ENCODE measurements around the gene TRIM40.

DNA sequence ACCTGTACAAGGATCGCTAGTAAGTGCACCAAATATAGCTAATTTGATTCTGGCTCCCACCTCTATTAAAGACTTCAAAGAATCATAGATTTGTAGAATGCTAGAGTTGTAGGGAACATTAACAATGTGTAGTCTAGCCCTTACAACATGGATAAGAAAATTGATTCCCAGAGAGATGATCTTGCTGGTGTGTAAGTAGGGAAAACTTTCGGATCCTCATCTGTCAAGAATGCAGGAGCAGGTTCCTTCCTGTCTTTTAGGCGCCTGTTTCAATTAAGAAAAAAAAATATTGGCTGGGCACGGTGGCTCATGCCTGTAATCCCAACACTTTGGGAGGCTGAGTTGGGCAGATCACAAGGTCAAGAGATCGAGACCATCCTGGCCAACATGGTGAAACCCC is 48.1 kb upstream of the TRIM40 start:
- no peak for TF ChIP-seq GATA2 (IDR thresholded peaks at IDR 0.05; ENCODE audit: low read depth, low read length)
- TF ChIP-seq GATA3 (IDR thresholded peaks at IDR 0.05; ENCODE audit: low read depth, low read length): no peak
